Stimulated activated CD8-positive, alpha-beta memory T cell treated with anti-CD3 and anti-CD28 coated beads, Interleukin-15, amount 100 ng/mL, for 1 hour (primary cell): ENCODE data around the gene MDFI.

Experiments
- DNase-seq: peaks from one replicate; pipeline ENCODE4 v3.0.0-alpha.2; 2020; ENCODE audit warnings: low read depth

Gene MDFI

GRCh38 chr6:41651246-41651961 is 13.1 kb downstream of the MDFI start:
- no peak for DNase-seq

GRCh38 chr6:41651962-41652657 is 13.8 kb downstream of the MDFI start:
- DNase-seq, result no peak

GRCh38 chr6:41652866-41653652 is 14.8 kb downstream of the MDFI start:
- no peak for DNase-seq

GRCh38 chr6:41653691-41654090 is 15.4 kb downstream of the MDFI start:
- DNase-seq, result no peak

GRCh38 chr6:41654151-41654697 is 16.0 kb downstream of the MDFI start:
- DNase-seq, result no peak

GRCh38 chr6:41654698-41655151 is 16.5 kb downstream of the MDFI start:
- no peak for DNase-seq

GRCh38 chr6:41655176-41655575 is 16.9 kb downstream of the MDFI start:
- DNase-seq, result no peak

GRCh38 chr6:41655646-41656001 is 17.4 kb downstream of the MDFI start:
- no peak for DNase-seq

- DNase-seq, result no peak
Measured at GRCh38 chr6:41656002-41656691, 17.9 kb downstream of the MDFI start.

GRCh38 chr6:41657131-41658094 is 19.1 kb downstream of the MDFI start:
- DNase-seq, result no peak

- DNase-seq, result no peak
Measured at GRCh38 chr6:41658636-41659035, 20.4 kb downstream of the MDFI start.

GRCh38 chr6:41659935-41660334 is 21.7 kb downstream of the MDFI start:
- no peak for DNase-seq

- no peak for DNase-seq
Measured at GRCh38 chr6:41663568-41663967, 25.3 kb downstream of the MDFI start.

GRCh38 chr6:41664271-41664670 is 26.0 kb downstream of the MDFI start:
- DNase-seq, result no peak

- no peak for DNase-seq
Measured at GRCh38 chr6:41667195-41667594, 28.9 kb downstream of the MDFI start.

- DNase-seq, result no peak
Measured at GRCh38 chr6:41668968-41669367, 30.7 kb downstream of the MDFI start.

GRCh38 chr6:41670703-41671360 is 32.6 kb downstream of the MDFI start:
- no peak for DNase-seq

- DNase-seq, result no peak
Measured at GRCh38 chr6:41671376-41671775, 33.1 kb downstream of the MDFI start.

- DNase-seq, result no peak
Measured at GRCh38 chr6:41672016-41672415, 33.7 kb downstream of the MDFI start.
